ENCODE results near the gene PRKN.

DNA sequence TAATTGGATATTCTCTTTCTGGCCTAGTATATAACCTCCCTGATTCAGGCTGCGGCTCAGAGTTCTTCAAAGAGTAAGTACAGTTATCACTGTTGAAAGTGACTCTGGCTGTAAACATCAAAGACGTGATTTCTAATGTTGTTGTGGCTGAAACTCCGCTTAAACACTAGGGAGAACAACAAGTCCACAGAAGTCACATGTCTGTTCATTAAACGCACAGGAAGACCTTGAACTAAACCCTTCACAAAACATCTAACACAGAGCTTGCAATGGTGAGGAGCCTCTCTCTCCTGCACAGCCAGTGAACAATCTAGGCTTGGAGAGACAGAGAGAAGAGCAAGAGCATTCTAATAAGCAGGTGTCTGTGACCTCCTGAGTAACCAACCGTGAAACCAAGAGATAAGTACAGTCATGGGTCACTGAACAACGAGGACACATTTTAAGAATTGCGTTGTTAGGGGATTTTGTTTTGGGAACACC, 249.3 kb downstream of the PRKN start:
- TF ChIP-seq, protein P1, sequence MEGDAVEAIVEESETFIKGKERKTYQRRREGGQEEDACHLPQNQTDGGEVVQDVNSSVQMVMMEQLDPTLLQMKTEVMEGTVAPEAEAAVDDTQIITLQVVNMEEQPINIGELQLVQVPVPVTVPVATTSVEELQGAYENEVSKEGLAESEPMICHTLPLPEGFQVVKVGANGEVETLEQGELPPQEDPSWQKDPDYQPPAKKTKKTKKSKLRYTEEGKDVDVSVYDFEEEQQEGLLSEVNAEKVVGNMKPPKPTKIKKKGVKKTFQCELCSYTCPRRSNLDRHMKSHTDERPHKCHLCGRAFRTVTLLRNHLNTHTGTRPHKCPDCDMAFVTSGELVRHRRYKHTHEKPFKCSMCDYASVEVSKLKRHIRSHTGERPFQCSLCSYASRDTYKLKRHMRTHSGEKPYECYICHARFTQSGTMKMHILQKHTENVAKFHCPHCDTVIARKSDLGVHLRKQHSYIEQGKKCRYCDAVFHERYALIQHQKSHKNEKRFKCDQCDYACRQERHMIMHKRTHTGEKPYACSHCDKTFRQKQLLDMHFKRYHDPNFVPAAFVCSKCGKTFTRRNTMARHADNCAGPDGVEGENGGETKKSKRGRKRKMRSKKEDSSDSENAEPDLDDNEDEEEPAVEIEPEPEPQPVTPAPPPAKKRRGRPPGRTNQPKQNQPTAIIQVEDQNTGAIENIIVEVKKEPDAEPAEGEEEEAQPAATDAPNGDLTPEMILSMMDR (conservative IDR thresholded peaks at IDR 0.05): no peak
- no peak for TF ChIP-seq EZH2 (IDR thresholded peaks at IDR 0.05; ENCODE audit: low read depth)
